Measurements from ENCODE around the gene ELAVL4. TPM values are rescaled to one million over a fixed set of nuclear protein-coding genes. Genes with fewer than 3 reads are reported as not detected.

ELAVL4 gene
- total and polyA plus RNA-seq, 7 donors = 0.03 TPM; not detected in 6

DNA sequence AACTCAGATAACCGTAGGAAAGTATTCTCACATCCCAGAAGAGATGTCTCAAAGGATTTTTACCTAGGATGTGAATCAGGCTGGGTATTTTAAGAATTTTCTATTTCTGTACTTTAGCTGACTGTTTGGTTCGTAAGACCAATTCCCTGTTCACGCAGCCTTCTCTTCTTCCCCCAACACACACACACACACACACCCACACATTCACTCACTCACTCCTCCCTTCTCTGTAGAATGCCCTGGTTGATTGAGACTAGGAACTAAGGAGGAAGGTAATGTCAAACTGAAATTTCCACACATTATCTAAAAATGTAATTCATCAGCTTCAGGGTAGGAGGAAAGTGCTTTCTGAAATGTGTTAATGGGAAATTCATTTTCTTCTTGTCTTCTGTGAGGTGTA is 43.5 kb downstream of the ELAVL4 start:
- ATAC-seq = no peak
- intact Hi-C loops (cut with DNase I) = no loop called here
- no peak for DNase-seq
- WGBS, 3 donors = 69 to 70% (median 70%) methylated on average over 3 of the region's 3 CpGs
- Histone ChIP-seq H3K4me3 (no peak overlapping the region), H3K27ac (no peak overlapping the region), H3K9me3 (no peaks in the 10 kb centered on the region), H3K4me1 (no peaks in the 10 kb centered on the region), H3K27me3 (ENCODE audit: insufficient read depth in 3 of 3, low read length in 2 of 3) (peaks cover 0 to 4% (median 0%) of the 10 kb centered on the region in 3 donors), H3K36me3 (ENCODE audit: insufficient read depth in 1 of 2, low read depth in 1 of 2) (no peaks in the 10 kb centered on the region)
- TF ChIP-seq, protein P1, sequence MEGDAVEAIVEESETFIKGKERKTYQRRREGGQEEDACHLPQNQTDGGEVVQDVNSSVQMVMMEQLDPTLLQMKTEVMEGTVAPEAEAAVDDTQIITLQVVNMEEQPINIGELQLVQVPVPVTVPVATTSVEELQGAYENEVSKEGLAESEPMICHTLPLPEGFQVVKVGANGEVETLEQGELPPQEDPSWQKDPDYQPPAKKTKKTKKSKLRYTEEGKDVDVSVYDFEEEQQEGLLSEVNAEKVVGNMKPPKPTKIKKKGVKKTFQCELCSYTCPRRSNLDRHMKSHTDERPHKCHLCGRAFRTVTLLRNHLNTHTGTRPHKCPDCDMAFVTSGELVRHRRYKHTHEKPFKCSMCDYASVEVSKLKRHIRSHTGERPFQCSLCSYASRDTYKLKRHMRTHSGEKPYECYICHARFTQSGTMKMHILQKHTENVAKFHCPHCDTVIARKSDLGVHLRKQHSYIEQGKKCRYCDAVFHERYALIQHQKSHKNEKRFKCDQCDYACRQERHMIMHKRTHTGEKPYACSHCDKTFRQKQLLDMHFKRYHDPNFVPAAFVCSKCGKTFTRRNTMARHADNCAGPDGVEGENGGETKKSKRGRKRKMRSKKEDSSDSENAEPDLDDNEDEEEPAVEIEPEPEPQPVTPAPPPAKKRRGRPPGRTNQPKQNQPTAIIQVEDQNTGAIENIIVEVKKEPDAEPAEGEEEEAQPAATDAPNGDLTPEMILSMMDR (IDR thresholded peaks at IDR 0.05) = no peak

GRCh38 chr1:50155541-50155940 is 46.8 kb downstream of the ELAVL4 start:
- TF ChIP-seq, protein P1 (IDR thresholded peaks at IDR 0.05) = no peak
- Histone ChIP-seq H3K4me3 (no peak overlapping the region), H3K9me3 (no peaks in the 10 kb centered on the region), H3K27ac (no peak overlapping the region), H3K36me3 (ENCODE audit: insufficient read depth in 1 of 2, low read depth in 1 of 2) (no peaks in the 10 kb centered on the region), H3K27me3 (ENCODE audit: insufficient read depth in 3 of 3, low read length in 2 of 3) (peaks cover 0 to 4% (median 0%) of the 10 kb centered on the region in 3 donors), H3K4me1 (no peaks in the 10 kb centered on the region)
- 45 to 53% (median 51%) methylated on average over 3 of the region's 3 CpGs for WGBS, 3 donors
- DNase-seq (no peak), ATAC-seq (no peak)
- intact Hi-C loops (cut with DNase I) = no loop called here

GRCh38 chr1:50156241-50157010 is 47.7 kb downstream of the ELAVL4 start:
- WGBS, 3 donors = 82 to 86% (median 85%) methylated on average over 7 of the region's 7 CpGs
- H3K36me3 ChIP-seq (ENCODE audit: insufficient read depth in 1 of 2, low read depth in 1 of 2) = no peaks in the 10 kb centered on the region
- H3K4me3 ChIP-seq = no peak overlapping the region
- H3K9me3 ChIP-seq = no peaks in the 10 kb centered on the region
- H3K27ac ChIP-seq = no peak overlapping the region
- H3K27me3 ChIP-seq (ENCODE audit: insufficient read depth in 3 of 3, low read length in 2 of 3) = no peaks in the 10 kb centered on the region
- TF ChIP-seq, protein P1 (IDR thresholded peaks at IDR 0.05) = no peak
- ATAC-seq (no peak), DNase-seq (no peak)
- intact Hi-C loops (cut with DNase I) = no loop called here
- H3K4me1 ChIP-seq = no peaks in the 10 kb centered on the region

DNA sequence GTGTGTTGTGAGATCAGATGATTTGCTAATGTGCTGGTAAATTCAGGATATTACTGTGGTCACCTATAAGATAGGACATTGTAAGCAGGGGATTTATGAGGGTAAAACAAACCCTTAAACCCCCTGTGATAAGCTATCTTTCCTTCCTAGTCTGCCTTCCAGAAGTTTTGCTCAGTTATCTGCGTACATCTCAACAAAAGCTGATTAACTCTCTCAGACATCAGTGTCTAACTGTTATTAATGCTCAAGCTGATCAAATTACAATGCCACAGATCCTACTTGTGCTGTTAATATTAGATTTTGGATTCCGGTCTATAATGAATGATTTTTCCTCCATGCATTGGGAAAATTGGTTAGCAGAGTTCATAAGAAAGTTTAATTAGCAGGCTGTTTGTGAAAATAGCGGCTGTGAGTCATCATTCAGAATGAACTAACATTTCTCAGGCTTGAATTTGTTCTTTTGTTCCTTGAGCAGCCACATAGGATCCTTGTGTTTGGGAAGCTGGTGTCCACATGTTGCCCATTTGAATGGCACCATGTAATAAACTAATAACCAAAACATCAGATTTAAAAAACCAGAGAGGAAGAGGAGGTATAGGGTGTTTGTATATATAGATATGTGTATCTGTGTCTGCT is 48.7 kb downstream of the ELAVL4 start:
- Histone ChIP-seq H3K36me3 (ENCODE audit: insufficient read depth in 1 of 2, low read depth in 1 of 2) (no peaks in the 10 kb centered on the region), H3K4me3 (no peak overlapping the region), H3K9me3 (no peaks in the 10 kb centered on the region), H3K4me1 (no peaks in the 10 kb centered on the region), H3K27me3 (ENCODE audit: insufficient read depth in 3 of 3, low read length in 2 of 3) (no peaks in the 10 kb centered on the region), H3K27ac (no peak overlapping the region)
- DNase-seq (no peak), ATAC-seq (no peak)
- TF ChIP-seq, protein P1 (IDR thresholded peaks at IDR 0.05) = no peak
- intact Hi-C loops (cut with DNase I) = no loop called here
- 80 to 81% (median 81%) methylated on average over 3 of the region's 3 CpGs for WGBS, 3 donors
